ENCODE data around the gene MFNG.
A peak's percentile ranks its signal among the peaks of the same experiment; 100 is the strongest.
"Not testable (repeated sequence)": the region's sequence is repeated elsewhere in the genome, so short reads cannot be mapped to it uniquely, and the experiment has no call there.

Gene MFNG, protein sequence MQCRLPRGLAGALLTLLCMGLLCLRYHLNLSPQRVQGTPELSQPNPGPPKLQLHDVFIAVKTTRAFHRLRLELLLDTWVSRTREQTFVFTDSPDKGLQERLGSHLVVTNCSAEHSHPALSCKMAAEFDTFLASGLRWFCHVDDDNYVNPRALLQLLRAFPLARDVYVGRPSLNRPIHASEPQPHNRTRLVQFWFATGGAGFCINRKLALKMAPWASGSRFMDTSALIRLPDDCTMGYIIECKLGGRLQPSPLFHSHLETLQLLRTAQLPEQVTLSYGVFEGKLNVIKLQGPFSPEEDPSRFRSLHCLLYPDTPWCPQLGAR

DNA sequence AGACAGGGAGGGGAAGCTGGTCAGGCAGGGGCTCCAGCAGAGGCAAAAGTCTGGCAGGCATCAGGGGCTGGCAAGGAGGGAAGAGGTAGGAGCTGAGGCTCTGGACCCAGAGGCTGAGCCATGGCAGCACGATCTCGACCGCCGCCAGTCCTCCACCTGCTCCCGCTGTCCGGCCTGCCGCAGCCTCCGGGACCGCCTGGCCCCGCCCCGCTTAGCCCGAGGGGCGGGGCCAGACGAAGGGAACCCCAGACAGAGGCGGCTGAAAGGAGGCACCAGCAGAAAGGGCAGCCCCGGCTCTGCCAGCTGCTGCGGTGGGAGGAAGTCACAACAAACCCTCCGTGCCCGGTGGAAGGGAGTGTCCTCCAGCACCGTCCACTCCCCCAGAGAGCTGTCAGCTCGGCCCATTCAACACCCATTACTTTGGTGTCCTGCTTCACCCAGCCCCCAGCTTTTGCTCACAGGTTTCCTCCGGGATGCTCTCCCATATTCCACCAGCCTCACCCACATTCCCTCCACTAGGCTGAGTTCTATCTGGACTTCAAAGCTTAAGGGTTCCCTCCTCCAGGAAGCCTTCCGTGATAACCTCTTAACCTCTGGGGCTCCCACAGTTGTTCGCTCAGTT is at the start of gene MFNG:
MFNG (minus strand) TSS at position 161 of the 622 bp plus-strand sequence. CDS start 207 bp downstream, outside the sequence.
- DNase-seq (ENCODE audit: low spot score) = peak; percentile 89

DNA sequence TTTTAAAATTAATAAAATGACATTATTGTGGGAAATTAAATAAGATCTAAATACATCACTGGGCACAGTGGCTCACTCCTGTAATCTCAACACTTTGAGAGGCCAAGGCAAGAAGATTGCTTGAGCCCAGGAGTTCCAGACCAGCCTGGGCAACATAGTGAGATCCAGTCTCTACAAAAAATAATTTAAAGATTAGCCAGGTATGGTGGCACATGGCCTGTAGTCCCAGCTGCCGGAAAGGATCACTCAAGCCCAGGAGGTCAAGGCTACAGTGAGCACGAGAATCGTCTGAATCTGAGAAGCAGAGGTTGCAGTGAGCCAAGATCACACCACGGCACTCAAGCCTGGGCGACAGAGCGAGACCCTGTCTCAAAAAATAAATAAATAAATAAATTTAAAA is 49.0 kb upstream of the MFNG start:
- no peak for DNase-seq (ENCODE audit: low spot score)

DNA sequence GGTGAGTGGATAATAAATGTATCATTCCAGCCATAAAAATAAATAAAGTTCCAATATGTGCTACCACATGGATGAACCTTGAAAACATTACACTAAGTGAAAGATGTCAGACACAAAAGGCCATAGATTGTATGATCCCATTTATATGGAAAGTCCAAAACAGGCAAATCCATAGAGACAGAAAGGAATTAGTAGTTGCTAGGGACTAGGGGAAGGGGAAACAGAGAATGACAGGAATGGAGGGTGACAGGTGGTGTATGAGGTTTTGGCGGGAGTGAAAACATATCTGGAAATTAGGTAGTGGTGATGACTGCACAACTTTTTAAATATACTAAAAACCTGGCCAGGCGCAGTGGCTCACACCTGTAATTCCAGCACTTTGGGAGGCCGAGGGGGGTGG is 48.3 kb upstream of the MFNG start:
- no peak for DNase-seq (ENCODE audit: low spot score)

DNA sequence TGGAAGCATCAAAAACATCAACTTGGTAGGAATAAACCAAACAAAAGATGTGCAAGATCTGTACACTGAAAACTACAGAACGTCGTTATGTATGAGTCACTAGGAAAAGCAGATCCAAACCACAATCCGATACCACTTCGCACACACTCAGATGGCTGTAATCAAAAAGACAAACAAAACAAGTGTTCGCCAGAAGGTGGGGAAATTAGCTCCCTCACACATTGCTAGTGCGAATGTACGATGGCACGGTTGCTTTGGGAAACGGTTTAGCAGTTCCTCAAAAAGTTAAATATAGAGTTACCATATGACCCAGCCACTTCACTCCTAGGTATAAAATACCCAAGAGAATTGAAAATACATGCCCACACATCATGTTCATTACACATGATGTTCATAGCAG is 47.8 kb upstream of the MFNG start:
- peak; percentile 63 for DNase-seq (ENCODE audit: low spot score)

DNA sequence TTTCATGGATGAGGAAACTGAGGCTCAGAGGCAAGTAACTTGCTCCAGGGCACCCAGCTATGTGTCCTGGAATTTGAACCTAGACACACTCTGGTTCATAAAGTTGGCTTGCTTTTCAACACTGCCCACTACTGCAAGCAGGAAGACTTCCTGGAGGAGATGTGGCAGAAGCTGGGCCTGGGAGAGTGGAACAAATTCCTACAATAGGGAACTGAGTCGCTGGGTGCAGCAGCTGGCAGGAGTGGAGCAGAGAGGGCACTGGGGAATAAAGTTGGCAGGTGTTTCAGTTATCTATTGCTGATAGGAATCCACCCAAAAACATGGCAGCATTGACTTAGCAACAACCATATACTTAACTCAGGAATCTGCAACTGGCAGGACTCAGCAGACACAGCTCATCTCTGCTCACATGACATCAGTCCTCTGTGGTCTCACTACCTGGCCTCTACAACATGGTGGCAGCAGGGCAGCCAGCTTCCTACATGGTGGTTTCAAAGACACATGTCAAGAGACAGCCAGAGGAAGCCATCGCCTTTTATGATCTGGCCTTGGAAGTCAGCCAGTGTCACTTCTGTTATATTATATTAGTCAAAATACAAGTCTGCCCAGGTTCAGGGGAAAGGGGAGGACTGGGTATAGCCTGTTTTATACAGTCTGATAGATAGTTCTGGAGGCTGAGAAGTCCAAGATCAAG is 43.6 kb upstream of the MFNG start:
- DNase-seq (ENCODE audit: low spot score) = no peak

DNA sequence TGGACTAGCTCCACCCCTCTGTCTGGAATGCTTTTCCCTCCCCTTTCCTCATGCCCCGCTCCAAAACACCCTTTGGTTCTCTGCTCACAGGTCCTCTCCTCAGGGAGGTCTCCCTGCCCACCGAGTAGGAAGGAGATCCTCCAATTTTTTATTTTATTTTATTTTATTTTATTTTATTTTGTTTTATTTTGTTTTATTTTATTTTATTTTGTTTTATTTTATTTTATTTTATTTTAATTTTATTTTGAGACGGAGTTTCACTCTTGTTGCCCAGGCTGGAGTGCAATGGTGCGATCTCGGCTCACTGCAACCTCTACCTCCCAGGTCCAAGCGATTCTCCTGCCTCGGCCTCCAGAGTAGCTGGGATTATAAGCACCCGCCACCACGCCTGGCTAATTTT is 41.8 kb upstream of the MFNG start:
- not testable (repeated sequence) for DNase-seq (ENCODE audit: low spot score)

DNA sequence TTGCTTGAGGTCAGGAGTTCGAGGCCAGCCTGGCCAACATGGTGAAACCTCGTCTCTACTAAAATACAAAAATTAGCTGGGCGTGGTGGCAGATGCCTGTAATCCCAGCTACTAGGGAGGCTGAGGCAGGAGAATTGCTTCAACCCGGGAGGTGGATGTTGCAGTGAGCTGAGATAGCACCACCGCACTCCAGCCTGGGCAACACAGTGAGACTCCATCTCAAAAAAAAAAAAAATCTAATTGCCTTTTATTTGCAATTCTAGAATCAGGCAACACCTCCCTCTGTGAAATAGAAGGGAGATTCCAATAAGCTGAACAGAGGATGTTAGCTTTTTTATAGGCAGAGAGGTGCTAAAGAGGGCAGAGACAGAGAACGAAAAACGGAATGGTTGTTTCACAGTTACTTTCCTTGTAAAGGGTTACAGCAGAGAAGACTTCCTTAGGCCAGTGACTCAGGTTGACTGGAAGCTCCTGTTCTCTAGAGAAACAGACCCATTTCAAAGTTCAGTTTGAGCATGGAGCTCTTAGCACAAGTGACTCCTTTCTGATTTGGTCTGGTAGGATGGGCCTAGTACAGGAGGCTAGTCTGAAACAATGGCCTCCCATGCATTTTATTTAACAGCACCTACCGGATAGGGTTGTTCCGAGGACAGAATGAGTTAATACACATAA is 41.0 kb upstream of the MFNG start:
- DNase-seq (ENCODE audit: low spot score) = not testable (repeated sequence)

DNA sequence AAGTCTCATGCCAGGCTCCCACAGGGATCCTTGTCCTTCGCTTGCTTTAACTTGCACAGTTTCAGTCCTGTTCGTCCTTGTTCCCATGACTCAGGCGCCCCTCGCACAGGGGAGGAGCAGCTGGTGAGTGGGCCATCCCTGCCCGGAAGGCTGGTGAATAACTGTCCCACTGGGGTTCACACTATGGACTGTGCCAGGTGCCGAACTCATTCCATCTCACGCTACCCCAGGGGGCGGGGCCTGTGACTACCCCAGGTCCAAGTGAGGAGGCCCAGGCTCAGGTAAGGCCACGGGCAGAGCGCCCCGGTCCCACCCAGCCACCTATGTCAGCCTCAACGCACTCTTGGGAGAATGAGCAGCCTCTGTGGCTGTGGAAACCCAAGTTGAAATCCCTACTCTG is 40.2 kb upstream of the MFNG start:
- no peak for DNase-seq (ENCODE audit: low spot score)

DNA sequence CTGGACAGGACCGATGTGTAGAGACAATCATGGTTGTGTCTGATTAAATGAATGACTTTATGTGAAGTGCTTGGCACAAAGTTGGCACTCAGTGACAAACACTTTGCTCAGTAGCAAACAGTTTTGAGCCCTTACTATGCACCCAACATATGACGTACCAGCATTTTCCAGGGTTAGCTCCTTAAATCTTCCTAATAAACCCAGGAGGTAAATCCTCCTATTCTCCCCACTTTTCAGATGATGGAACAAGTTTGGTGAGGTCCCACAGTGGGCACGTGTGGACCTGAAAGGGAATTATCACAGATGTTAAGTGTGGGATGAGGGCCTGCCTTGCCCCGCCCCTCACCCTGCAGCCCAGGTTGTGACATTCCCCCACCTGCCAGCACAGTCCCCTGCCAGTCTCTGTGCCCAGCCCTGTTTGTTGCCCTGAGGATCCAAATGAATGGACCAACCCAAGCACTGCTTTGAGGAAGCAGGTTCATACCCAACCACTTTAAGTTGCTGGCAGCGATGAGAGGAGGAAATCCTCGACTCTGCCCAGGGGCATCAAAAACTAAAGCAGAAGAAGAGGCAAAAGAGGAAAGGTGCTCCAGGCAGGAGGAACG is 39.7 kb upstream of the MFNG start:
- no peak for DNase-seq (ENCODE audit: low spot score)

DNA sequence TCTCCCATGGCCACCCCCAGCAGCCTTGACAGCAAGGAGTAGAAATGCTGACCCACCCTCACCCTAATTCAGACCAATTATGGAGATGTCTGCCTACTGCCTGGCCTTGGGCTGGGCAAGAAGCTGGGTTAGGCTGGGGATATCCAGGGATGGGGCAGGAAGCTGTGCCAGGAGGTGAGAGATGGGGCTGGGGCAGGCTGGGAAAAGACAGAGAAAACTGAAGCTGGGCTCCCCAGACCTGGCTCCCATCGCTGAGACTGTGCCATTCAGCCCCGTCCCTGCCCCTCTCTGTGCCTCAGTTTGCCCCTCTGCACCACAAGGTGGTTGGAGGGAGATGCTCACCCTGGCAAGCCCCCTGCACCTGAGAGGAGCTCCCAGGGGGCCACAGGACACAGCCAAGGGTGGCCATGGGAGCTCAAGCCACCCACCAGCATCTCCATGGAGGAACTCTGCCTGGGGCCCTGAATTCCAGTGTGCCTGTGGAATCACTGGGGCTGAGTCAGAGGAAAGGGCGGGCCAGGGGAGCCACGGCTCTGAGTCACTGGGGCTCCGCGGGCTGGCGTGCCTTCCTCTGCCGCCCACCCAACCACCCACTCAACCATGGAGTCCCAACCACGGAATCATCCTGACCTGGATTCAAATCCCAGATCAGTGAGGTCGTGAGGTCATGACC is 39.0 kb upstream of the MFNG start:
- DNase-seq (ENCODE audit: low spot score) = peak; percentile 95

DNA sequence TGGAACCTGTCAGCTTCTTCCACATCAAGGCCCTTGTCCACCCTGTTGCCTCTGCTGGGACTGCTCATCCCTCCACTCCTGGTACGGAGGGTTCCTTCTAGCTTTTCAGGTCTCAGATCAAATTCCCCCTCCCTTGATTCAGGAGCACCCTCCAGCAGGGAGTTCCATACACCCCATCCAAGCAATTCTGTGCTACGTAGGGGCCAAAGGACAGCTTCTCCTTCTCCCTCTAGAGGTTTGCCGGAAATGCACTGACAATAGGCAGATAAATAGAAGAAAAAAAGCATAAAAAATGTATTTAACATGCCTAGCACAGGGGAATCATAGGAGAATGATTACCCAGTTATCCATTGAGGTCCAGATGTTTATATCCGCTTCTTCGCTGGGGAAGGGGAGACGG is 36.3 kb upstream of the MFNG start:
- DNase-seq (ENCODE audit: low spot score) = no peak

DNA sequence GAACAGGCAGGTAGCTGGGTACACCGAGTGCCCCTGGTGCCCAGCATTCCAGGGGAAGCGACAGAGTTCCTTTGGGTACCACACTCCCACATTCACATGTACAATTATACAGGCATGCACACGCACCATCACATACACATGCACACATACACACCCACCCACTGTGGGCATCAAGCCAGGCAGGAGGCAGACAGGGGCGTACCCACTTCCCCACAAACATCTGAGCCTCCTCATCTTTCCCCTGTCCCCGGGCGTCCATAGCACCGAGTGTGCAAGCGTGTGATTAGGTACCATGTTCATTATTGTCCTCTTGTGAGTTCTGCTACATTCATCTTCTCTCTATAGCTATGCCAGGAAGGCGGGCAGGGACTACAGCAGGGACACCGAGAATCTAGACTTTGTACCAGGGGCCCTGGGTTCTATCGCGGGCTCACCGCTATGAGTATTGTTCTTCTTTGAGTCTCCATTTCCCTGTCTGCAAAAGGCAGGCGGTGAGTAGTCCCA is 35.1 kb upstream of the MFNG start:
- no peak for DNase-seq (ENCODE audit: low spot score)

DNA sequence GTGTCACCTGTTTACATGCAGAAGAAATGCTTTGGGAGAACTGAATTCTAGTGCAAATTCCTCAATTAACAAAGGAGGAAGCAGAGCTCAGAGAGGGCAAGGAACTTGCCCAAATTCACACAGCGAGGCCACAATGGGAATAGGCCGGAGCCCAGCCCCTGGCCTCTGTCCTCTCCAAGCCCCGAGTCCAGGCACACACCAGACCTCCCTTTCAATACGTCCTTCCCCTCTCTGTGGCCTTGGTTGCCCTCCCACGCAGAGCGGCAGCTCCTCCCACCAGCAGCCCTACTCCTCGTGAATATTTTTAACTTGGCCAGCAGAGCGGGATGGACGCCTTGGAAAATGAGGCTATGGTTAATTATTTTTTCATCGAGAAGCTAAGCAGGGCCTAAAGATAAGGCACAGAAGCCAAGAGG is 34.6 kb upstream of the MFNG start:
- no peak for DNase-seq (ENCODE audit: low spot score)

DNA sequence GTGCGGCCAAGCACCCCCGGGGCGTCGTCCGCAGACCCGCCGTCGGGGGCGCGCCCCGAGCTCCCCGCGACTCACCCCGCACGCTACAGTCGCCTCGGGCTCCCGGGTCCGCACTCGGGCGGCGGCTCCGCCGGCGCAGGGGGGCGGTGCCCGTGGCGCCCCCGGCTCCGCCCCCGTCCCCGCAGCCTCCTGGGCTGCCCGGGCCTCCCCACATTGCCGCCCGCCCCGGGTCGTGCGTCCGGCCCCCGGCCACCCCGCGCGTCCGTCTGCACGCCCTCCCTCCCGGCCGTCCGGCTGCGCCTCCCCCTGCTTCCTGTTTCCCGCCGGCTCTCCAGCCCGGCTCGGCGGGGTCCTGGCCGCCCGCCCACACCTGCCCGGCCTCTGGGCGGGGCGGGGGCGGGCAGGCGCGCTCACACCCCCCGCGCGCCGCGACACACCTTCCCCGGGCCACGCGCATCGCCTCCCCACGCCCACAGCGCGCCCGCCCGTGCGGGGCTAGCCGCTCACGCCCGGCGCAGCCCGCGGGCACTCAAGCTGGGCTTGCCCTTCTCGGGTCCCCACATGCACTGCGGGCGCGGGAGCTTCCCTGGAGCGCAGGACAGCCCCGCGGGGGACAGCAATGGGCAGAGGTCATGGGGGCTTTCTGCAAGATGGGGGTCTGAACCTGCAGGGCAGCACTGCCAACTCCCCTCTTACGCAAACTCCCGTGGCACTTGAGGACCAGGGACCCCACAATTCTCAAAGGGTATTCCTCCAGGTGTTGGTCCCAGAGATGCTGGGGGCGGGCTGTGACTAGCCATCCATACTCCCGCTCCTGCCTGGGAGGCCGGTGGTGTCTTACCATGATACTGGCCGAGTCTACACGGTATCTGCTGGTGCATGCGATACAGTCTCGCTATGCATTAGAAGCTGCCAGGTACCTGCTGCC is 33.3 kb upstream of the MFNG start, which contains the start of gene CARD10:
CARD10 (minus strand) TSS at position 148 of the 928 bp plus-strand sequence. CDS start 215 bp downstream, outside the sequence.
- peak; percentile 64 for DNase-seq (ENCODE audit: low spot score)

DNA sequence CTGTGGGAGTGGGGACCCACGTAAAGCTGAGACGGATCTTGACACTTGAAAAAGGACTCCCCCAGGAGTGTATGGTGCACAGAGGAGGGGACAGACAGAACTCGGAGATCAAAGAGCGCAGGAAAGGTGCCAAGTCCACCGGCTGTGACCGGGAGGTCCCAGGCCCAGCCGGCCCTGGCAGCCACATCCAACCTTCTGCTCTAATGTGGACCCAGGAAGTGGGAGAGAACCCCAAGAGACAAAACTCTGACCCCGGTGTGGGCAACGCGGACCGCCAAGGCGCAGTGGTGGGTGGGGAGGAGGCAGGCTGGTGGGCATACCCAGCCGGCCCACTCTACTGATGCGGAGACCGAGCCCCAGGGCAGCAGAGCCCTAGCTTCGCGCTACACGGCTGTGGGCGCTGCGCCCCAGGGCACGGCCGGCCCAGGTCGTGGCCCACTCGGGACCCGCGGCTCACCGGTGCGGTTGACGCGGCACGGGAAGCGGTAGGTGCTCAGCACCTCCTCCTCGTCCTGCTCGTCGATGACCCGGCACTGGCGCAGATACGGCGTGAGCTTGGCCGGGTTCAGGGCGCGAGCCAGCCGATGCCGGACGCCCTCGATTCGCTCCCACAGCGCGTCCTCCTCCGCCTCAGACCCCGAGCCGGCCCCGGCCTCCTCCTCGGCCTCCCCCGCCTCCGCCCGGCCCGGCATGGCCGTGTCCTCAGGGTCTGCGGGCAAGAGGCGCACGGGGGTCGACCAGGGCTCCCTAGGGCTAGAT is 32.5 kb upstream of the MFNG start:
- no peak for DNase-seq (ENCODE audit: low spot score)

DNA sequence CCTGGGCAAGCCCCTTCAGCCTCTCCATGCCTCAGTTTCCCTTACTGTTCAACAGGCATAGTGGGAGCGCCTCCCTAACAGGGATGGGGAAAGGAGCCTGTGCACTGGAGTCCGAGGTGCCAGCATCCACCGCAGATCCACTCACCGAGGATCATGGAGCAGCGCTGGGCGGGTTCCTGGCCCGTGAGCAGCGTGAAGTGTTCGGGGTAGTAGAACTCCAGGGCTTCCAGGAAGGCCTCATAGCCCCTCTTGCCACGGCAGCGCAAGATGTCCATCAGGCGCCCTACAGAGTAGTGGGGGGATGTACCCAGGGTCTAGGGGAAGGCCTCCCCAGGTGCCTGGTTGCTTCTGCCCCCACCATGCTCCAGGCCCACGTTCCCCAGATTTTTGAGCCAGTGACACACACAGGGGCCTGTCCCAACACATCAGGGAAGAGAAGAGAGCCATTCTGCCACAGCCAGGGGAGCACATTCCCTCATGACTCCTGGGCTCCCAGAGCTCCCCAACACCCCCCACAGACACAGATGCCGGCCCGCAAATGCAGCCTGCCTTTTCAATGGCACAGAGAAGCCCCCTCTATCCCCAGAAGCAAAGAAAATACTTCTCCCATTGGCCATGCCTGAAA is 31.8 kb upstream of the MFNG start:
- no peak for DNase-seq (ENCODE audit: low spot score)

DNA sequence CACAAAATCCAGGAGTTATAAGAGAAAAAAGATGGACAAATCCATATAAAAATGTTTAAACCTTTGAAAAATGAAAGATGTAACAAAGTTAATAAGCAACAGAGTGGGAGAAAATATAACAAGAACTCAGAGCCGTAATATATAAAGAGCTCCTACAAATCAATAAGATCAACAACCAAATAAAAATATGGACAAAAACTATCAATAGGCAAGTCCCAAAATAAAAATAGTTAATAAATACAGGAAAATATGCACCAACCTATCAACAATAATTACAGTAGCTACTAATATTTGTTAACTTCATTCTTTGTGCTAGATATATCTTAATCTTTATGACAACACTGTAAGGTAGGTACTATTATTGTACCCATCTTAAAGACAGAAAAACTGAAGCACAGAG is 30.3 kb upstream of the MFNG start:
- DNase-seq (ENCODE audit: low spot score) = no peak

DNA sequence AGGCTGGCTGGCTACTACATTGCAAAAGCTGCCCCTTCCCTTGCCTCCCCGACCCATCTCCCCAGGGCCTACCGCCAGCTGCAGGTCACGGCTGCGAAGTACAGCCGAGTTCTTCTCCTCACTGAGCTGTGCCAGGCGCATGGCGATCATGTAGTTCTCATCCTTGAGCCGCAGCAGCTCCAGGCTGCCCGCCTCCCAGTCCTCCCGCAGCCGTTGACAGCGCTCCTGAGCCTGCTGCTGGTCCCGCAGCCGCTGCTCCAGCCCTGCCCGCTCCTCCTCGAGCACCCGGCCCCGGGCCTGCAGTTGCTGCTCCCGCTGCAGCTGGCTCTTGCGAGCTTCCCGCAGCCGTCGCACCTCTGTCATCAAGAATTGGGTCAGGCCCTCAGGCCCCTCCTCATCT is 29.7 kb upstream of the MFNG start:
- DNase-seq (ENCODE audit: low spot score) = no peak

DNA sequence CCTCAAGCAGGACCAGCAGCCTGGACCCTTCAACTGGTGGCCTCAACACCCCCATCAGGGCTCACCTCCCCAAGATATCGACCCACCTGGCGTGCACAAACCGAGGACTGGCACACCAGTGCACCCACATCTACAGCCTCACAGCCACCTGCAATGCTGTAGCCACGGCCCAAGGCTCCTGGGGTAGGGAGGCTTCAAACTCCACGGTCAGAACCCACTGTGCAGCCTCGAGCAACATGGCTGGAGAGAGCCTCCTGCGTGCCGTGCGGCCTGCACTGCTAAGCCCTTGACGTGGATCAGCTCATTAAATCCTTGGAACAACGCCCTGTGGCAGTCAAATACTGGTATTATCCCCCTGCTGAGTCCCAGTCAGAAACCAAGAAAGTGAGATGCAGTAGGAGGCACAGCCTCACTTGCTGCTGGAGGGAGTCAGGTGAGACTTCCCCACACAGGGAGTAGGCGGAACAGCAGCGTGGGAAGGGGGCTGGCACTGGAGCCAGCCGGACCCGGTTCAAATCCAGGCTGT is 28.4 kb upstream of the MFNG start:
- DNase-seq (ENCODE audit: low spot score) = no peak
